ENCODE measurements around the gene WNT3.

Gene WNT3

DNA sequence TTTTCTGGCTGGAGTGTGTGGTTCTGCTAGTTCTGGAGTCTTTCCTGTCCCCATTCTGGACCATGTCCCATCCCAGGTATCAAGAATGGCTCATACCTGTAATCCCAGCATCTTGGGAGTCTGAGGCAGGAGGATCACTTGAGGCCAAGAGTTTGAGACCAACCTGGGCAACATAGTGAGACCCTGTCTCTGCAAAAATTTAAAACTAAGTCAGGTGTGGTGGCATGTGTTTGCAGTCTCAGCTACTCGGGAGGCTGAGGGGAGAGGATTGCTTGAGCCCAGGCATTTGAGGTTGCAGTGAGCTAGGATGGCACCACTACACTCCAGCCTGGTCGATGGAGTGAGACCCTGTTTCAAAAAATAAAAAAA lies 15.3 kb upstream of the WNT3 start:
- no peak for DNase-seq

GRCh38 chr17:46832945-46833839 lies 14.7 kb upstream of the WNT3 start:
- no peak for DNase-seq

DNA sequence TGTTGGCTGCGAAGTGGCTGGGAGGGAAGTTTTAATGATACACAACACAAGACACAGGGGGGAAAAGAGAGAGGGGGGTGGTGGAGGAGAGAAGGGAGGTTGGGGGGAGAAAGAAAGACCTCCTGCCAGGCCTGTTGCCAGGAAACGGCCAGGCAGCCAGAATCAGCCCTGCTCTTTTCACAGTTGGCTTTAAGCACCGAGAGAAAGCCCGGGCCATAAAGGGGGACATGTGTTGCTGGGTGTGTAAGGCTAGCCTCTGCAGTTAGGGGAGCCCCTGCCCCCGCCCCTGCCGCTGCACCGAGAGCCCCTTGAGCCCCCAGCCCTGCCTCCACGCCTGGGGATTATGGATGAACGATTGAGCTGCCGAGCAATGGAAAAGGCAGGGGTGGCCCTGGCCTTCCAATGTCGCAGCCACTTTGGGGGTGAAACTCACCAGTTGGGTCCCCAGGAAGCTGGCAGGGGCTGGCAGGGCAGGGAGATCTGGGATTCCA lies 13.9 kb upstream of the WNT3 start:
- DNase-seq = no peak

GRCh38 chr17:46831573-46832330 lies 13.3 kb upstream of the WNT3 start:
- DNase-seq = no peak

DNA sequence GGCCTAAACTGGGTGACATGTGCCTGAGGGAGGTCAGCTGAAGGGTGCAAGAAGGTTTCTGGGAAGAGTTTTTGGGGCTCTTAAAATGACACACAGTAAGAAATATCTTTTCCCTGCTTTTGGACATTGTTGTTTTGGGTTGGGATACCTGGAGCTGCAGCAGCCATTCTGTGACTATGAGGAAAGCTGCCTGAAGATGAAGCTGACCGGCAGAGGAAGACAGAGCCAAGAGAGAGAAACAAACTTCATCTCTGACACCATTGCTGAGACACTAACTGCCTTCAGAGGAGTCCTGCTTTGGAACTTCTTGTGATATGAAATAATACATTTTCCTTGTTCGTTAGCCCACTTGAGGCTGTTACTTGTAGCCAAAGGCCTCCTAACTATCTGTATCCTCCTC lies 8.8 kb upstream of the WNT3 start:
- no peak for DNase-seq

- no peak for DNase-seq
Measured at GRCh38 chr17:46826116-46826515, 7.6 kb upstream of the WNT3 start.

DNA sequence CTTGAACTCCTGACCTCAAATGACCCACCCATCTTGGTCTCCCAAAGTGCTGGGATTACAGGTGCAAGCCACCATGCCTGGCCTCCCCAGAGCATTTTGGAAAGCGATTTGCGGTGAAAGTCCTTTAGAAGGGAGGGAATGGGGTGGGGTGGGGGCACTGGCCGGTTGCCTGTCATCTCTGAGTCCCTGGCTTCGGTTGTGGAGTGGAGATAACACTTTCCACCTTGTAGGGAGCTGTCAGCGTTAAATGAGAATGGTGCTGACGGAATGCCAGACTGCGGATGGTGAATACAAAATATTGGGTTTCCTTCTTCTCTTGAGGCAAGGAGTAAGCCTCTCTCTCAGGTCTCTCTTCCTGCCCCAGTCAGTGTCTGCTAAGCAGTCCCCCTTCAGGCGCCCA lies 5.2 kb upstream of the WNT3 start:
- DNase-seq = no peak

DNA sequence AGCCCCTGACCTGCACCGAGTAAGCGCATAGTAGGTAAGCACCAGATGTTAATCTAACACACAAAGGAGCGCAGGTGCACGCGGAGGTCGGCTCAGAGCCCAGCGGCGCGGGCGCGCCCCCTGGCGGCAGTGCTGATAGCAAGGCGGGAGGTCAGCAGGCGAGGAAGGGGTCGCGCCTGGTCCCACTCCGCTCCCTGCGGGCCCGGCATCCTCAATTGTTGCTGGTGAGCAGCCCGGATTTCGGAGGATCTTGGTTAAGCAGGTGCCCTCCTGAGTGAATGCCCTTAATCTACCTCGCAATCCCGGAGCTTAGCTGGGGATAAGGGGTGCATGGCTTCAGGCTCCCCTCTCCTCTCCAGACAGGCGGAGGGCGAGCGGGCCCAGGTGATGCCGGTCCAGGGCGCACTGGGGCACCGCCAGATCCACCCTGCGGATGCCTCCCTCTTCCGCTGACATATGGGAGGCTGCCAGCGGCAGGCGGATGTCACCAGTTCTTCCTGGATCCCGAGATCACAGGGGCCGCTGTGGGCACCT lies 4.0 kb upstream of the WNT3 start:
- DNase-seq = peak; percentile 75

DNA sequence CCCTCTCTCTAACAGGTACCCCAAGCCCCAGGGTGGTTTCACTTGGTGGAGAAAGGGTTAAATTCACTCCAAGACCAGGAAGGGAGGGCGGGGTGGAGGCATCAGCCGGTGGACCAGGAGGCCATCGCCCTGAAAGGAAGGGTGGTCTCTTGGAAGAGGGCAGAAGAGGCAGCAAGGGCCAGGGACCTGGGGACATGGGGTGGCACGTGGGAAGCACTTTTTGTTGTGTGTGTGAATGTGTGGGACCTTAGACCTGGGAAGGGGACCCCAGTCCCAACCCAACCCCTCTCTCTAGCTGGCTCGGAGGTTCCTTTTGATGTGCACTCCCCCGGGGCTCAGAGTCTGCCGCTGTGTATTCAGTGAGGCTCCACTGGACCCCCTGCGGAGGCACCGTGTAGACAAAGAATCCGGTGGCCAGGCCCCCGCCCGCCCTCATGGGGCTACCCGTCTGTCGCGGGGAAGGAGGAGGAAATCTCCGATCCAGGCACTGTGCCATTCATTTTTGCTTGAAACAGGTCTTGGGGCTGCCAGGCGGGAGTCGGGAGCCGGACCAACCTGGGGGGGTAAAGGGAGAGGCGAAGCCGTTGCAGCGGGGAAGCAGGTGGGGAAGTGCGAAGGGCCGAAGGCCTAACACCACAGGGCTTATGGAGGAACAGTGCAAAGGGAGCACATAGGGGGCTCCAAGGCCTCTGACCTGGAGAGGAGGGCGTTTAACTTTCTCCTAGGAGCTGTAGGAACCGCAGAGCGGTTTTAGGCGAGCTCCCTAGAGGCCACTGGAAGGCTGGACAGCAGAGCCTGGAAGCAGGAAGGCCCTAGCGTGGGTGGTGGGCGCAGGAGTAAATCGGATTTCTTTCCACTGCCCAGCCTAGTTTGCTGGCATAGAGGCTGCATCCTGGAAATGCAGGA lies 3.2 kb upstream of the WNT3 start:
- DNase-seq = no peak

DNA sequence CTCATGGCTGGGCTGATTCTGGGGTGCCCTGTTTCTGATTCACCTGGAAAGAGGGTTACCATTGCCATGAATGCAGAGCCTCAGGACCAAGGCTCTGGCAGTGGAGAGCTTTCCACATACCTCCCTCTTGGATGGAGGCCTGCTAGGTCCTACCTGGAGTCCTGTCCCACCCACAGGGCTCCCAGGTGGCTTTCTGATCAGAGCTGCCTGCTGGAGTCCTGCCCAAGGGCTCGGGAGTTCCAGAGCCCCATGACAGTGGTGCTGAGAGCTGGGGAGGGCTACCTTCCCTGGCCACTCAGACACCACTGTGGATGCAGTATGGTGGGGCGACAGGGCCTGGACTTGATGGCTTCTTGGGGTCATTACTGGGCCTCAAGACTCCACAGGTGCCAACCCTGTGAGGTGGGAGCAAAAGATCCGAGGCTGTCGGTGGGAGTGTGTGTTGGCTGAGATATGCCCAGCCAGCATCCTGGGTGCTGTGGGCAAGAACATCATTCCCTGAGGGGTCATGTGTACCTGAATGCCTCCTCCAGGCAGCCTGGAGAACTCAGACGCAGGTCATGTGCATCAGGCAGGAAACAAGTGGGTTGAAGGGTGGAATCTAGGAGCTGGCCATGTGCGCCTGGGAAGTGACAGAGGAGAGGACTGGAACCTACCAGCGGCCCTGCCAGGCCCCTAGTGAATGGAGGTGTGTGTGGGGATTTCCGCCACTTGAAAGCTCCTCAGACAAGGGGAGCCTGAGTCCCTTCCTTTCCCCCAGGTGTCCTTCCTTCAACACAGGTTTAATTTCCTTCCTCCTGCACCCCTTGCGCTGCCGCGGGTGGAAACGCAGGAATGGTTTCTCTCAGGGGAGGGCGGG lies 2.3 kb upstream of the WNT3 start:
- DNase-seq = no peak

DNA sequence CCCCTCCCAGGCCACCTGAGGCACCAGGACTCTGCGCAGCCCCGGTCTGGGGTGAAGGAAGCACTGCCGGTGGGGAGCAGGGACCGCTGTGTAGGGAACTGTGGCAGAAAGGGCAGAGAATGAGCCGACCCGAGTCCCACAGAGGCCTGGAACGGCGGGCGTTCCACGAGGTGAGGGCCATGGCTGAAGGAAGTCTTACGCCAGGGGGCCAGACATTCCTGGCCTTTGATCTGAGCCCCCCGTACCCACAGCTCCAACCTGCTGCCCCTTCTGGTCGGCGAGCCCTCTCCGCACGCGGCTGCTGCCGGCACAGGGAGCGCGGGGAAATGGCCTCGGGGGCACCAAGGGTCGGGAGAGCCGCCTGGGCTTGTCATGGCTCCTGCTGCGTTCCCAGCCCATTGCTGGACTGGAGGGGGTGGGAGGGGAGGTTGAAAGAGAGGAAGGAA lies 1.4 kb upstream of the WNT3 start:
- no peak for DNase-seq

DNA sequence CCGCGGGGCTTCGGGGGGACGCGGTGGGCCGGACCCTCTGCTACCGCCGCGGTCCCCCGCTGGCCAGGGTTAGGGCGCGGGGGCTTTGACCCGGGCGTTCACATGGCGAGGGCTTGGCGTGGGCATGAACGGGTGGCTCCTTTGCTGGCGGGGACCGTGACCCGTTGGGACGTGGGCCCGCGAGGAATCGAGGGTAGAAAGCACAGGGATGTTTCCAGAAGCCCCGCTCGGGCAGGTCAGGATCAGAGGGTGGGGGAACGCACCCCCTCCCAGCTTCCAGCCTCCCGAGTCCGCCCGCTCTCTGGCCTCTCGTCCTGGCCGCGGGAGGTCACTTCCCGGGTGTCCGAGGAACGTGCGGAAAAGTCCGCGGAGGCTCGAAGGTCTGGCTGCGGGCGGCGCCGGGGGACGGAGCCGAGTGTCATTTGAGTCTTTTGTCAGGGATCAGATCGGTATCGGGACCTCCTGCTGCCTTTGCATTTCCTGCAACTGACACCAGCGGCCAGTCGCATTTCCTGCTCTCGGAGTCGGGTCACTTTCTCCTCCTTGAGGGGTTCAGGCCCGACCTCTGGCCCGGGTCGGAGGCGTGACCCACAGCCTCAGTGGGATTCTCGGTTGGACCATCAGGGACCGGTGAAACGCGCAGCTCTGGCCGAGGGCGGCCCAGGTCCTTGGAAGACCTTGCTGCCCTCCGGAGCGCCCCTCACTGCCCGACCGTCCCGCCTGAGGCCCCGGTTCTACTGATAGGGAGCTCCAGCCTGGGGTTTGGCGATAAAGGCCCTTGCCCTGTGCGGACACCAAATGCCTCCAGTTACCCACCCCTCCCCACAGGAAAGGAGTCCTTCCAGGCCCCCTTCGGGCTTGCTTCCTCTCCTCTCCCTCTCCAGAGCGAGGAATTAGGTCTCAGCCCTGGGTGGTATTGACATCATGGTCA lies 702 bp upstream of the WNT3 start:
- DNase-seq = peak; percentile 68

DNA sequence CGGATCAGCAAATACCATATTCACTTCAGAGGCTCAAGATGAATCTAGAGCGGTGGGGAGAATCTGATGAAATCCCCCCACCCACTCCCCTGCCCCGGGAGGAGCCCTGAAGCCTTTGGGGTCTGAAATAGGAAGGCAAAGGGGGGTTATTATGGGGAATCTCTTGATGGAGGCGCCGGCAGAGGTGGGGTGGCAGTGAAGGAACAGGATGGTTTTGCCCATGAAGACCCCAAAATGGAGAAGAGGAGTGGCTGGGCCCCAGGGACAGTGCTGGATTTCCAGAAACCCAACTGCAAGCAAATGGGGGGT lies 637 bp downstream of the WNT3 start:
- no peak for DNase-seq

DNA sequence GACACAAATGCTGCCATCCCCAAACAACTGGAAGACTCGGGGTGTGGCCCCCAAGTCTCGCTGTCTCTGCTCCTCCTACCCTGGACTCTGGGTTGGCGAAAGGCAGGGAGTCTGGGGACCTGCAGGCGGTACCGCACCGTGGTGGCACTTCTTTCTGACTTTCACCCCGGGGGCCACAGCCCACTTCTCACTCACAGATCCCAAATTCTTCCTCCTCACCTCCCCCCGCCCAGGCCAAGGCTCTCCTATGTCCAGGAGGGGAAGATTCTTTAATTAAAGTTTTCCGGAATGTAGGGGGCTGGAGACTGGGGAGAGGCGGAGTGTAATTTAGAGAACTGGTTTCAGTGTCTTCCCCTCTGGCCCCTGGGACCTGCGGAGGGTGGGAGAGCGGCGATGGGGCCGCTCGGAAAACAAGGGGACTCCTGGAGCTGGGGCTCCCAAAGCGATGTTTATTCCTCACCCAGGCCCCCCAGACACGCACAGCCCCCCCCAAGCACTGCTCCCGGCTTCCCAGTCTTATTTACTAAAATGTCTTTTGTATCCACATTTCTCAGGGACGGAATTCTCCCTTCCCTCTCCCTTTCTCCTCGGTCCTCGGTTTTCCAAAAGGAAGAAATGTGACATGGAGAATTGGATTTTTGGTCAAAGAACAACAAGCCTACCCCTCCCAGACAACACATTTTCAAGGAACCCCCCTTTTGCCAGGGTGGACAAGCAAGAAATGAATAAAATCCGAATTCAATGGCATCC lies 1.2 kb downstream of the WNT3 start:
- no peak for DNase-seq

- no peak for DNase-seq
Measured at GRCh38 chr17:46815474-46816353, 2.8 kb downstream of the WNT3 start.

- DNase-seq = no peak
Measured at GRCh38 chr17:46814446-46814845, 4.0 kb downstream of the WNT3 start.

DNA sequence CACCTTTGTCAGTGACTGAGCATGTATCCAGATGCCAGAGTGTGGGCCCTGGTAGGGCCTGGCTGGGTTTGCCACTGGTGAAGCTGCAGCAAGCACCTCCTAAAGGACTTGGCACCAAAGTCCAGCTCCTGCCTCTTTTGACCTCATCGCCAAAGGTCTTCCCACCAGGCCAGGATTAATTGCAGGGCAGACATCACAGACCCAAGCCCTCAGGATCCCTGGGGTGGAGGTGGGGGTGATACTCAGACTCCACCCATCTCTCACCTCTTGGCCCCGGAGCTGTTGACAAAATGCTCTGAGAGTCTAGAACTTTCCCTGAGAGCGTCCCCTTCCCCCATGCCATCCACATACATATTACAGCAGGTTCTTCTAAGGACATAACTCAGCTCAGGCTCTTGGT lies 4.6 kb downstream of the WNT3 start:
- no peak for DNase-seq

GRCh38 chr17:46812624-46813318 lies 5.7 kb downstream of the WNT3 start:
- DNase-seq = no peak

Measured in activated CD8-positive, alpha-beta memory T cell treated with anti-CD3 and anti-CD28 coated beads for 24 hours (primary cell).